Activated CD4-positive, alpha-beta T cell treated with anti-CD3 and anti-CD28 coated beads, Interleukin-2, amount 50 U/mL, for 16 hours (primary cell): Measurements from ENCODE around the gene WDFY2.

Experiments
- DNase-seq: peaks from one replicate; pipeline ENCODE4 v3.0.0-alpha.2; 2020

WDFY2 gene

DNA sequence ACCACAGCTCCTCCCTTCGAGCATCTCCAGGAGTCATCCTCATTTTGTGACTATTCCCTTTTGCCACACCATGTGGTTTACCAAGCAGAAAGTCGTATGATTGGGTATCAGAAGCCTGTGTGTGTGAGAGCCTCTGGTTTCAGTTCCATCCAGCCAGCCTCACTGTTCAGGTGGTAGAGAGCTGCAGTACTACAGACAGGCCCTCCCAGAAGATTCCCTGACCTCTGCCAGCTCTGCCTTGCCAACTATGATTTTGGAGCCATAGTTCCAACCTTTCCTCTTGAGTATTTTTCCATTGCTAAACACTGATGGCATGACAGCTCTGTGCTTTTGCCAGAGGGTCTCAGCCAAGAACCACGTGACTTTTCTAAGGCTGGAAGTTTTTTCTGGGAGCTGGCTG lies 137.2 kb downstream of the WDFY2 start:
- no peak for DNase-seq

DNA sequence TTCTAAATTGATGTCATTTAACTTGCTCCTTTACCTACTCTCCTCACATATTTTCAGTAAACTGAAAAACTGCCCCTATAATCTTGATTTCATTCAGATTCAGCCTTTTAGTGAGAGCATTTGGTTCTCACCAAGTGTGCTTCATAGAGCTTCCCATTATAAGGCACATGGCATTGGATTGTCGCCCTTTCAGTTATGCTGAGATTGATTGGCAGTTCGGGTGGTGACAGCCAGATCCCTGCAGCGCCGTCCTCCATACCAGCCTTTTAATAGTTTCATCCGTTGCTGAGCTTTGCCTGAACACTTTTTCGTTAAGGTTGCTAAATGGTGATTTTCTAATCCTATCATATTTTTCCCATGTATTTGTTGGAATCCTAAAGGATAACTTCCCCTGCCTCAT lies 139.3 kb downstream of the WDFY2 start:
- DNase-seq, result no peak

DNA sequence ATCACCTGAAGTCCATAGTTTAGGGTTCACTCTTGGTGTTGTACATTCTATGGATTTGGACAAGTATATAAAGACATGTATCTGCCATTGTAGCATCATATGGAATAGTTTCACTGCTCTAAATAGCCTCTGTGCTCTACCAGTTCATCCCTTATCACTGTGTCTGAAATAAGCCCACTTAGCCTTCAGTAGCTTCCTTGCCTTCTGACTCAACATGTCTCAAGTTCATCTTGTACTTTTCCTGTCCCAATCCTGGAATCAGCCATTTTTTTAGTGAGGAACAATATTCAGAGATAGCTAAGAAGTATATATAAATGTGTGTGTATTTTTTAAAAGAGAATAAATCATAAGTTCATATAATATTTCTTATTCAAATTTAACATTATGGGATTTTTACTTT lies 140.5 kb downstream of the WDFY2 start:
- DNase-seq, result no peak

DNA sequence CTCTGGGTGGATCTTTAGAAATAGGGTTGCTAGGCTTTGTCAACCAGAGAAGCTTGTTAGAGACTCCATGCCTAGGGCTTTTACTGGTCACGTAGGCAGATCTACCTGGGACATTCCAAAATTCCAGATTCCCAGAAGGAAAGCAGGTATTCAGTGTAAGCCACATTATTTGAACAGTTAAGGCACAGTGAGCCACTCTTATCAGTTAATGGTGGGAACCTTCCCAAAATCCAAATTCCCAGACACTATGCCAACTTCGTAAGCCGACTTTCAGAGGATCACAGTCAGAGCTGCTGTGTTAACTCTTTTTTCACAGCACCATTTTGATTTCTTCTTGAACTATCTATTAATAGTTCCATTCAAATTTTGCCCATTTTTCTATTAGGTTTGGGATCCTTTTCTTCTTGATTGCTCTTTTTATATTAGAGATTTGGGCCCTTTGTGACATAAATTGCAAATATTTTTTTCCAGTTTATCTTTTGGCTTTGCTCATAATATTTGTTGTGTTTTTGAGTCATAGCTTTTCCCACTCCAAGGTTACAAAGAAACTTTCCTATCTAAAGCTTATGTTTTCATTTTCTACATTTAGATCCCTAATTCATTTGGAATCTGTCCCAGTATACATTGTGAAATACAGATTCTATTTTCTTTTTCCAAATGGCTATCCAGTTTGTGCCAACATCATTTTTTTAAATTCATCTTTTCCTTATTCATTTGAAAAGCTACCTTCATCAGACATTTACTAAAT lies 142.4 kb downstream of the WDFY2 start:
- no peak for DNase-seq

DNA sequence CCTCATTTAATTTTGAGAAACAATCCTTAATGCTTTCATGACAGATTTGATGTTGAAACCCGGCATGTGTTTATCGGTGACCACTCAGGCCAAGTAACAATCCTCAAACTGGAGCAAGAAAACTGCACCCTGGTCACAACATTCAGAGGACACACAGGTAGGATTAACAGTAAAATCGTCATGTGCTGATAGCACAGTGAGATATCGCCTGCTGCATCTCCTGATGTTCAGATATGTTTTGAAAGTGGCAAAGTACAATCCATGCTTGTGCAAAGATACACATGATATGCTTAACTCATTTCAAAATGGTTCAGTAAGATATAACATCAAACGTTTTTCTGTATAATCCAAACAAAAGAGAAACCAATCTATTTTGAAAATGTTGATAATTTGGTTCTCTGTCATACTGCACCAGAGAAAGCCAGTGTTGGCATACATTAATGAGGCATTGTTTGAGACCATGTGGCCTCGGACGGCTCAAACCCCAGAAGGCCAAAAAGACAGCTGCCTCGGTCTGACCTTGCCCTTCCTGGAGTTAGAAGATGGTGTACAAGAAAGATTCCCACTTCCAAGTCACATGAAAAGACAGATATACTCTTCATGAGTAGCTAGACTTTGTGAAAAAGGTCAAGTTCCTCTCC lies 143.5 kb downstream of the WDFY2 start:
- DNase-seq, result no peak

- DNase-seq, result peak; percentile 37
Measured at GRCh38 chr13:51728275-51728673, 144.0 kb downstream of the WDFY2 start.

DNA sequence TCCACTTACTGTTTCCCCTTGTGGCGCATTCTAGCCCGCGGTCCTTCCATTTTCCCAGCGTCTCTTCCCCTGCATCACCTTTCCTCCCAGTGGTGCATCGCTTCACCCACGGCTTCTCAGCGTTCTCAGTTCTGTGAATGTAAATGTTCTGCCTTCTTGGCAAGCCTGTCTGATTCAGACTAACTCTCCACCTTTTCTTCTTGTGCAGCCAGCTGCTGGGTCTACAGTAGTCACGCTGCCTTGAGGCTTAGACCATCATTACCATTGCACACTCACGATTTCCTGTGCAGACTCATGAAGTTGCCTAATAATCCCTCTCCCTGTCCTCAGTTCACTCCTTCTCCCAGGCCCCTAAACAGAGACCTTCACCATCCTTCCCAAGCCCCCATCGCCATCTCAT lies 144.7 kb downstream of the WDFY2 start:
- peak; percentile 37 for DNase-seq

GRCh38 chr13:51729866-51730553 lies 145.7 kb downstream of the WDFY2 start:
- DNase-seq, result peak; percentile 76

GRCh38 chr13:51730927-51731326 lies 146.7 kb downstream of the WDFY2 start:
- no peak for DNase-seq

- no peak for DNase-seq
Measured at GRCh38 chr13:51731759-51732158, 147.5 kb downstream of the WDFY2 start.

DNA sequence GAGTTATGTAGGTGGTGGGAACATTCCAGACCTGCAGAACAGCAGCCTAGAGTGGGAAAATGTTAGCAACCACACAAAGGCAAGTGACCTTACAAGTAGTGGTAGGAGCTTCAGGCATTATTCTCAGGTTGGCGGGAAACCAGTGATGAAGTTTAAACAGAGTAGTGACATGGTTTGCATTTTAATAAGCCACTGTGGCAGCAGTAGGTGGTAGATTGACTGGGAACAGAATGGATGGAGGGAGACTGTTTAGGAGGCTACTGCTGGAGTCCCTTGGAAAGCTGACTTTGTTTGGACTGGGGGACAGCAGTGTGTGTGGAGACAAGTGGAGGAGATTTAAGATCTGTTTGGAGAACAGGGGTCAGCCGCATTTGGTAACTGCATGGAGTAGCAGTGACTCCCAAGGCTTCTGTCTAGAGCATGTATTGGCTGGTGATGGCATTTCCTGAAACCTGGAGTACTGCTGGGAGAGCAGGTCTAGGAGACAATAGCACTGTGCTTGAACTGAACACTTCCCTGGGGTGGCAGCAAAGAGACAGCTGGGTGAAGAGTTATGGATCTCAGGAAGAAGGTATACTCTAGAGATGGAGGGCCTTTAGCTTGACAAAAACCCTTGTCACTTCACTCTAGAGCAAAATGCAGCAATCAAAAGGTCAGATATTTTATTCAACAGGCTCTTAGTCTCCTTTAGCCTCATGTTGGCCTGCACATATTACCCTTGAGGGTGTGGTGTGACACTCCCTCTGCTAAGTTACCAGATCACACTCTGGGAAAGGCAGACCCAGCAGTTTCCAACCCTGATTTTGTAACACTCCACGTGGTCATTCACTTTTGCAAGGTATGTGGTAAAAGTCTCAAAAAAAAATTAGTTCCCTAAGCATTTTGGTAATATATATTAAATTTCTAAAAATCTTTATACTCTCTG lies 149.4 kb downstream of the WDFY2 start:
- no peak for DNase-seq

- no peak for DNase-seq
Measured at GRCh38 chr13:51734786-51735185, 150.5 kb downstream of the WDFY2 start.

- DNase-seq, result peak; percentile 28
Measured at GRCh38 chr13:51737609-51738008, 153.3 kb downstream of the WDFY2 start.

DNA sequence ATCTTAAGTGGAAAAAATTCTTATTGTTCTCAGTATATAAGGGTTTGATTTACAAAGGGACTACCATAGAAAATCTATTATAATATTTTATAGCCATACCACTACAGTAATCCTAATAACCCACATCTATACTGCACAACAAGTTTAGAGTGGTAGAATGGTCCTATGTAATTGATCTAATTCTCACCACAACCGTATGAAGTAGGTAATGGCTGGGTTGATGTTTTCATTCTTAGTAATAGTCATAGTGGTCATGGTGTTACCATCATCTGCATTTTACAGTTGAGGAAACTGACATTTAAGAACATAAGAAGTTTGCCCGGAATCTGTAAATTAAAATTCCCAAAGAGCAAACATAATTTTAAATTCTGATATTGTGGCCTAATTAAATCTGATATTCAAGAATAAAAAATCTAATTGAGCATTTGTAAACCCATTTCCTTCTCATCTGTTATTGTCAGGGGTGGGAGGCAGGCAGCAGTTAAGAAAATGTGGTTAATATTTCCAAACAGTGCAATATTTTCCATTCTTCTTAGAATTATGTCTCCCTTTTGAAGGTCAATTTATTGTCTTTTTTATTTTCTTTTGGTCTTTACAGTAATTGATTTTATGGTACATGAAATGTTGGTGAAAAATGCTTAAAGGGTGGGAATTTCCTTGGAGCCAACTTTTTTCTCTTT lies 154.1 kb downstream of the WDFY2 start:
- peak; percentile 45 for DNase-seq

DNA sequence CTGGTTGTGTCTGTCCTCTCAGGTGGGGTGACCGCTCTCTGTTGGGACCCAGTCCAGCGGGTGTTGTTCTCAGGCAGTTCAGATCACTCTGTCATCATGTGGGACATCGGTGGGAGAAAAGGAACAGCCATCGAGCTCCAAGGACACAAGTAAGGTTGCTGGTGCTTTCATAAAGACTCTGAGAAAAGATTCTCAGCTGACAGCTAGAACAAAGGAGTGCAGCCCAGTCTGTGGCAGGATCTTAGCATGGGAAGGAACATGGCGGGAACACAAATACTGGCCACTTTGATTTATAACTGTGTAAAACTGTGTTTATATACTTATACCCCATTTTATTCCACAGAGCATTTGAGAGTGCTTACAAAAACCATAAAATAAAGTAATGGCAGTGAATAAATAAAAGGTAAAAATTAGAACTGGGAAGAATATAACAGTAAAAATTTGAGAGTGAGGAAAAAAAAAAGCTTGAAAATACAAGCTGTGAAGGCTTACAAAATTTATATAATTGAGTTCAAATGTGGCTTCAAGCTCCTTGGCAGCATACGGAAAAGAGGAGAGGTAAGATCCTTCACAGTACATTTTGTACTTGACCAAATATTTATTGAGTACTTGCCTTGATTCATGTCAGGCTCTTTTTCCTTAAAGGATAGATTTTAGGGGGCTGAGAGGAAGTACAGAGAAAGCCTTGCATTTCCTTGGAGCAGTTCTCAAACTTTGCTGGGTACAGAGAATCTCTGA lies 154.9 kb downstream of the WDFY2 start:
- DNase-seq, result no peak

DNA sequence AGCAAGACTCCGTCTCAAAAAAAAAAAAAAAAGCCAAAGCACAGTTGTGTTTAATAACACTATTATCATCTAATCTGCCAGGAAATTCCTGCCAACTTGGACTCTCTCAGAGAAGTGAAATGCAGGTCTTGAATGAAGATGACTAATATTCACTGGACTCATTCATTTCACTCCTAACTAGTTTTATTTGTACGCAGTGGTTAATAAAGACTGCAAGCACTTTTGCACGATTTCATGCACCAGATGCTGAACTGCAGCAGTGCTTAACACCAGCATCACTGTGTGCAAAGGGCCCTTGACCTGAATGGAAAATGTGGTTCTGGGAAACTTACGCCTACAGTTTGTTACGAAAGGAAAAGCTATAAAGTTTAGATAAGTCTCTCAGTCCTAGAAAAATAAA lies 156.4 kb downstream of the WDFY2 start:
- peak; percentile 20 for DNase-seq

- DNase-seq, result no peak
Measured at GRCh38 chr13:51742031-51742430, 157.8 kb downstream of the WDFY2 start.

- DNase-seq, result no peak
Measured at GRCh38 chr13:51742611-51743010, 158.3 kb downstream of the WDFY2 start.

GRCh38 chr13:51745243-51745642 lies 161.0 kb downstream of the WDFY2 start:
- DNase-seq, result no peak

- no peak for DNase-seq
Measured at GRCh38 chr13:51746802-51747201, 162.5 kb downstream of the WDFY2 start.
